Stomach (tissue), 9 donors: ENCODE results near the gene ZNF212. TPM values are rescaled to one million over a fixed set of nuclear protein-coding genes. Genes with fewer than 3 reads are reported as not detected.
"Not testable (repeated sequence)": the region's sequence is repeated elsewhere in the genome, so short reads cannot be mapped to it uniquely, and the experiment has no call there.

Experiments used
- DNase-seq, 2 donors: peaks; one replicate each; pipeline versions ENCODE4 v3.0.0 to v3.0.0-alpha.2; 2013 to 2019
- H3K27ac ChIP-seq, 5 donors: fragments of 200-600 bp in 4 of 5; sonication (generic) in 4 of 5; one replicate each; pipeline ENCODE4 v1.5.1; 2013 to 2019; ENCODE audit warnings: mild to moderate bottlenecking in 1 of 5, moderate library complexity in 1 of 5
- H3K27me3 ChIP-seq, 3 donors: fragments of 200-600 bp; sonication (generic); one replicate each; pipeline ENCODE4 v1.5.1; 2017 to 2019; ENCODE audit warnings: mixed run types in 1 of 3
- H3K36me3 ChIP-seq, 4 donors: fragments of 200-600 bp; sonication (generic); 1 replicate in 3 of 4; 2 replicates in 1 of 4; pipeline ENCODE4 v1.5.1; 2016 to 2019
- H3K4me1 ChIP-seq, 4 donors: fragments of 200-600 bp; sonication (generic); one replicate each; pipeline ENCODE4 v1.5.1; 2016 to 2019
- H3K4me3 ChIP-seq, 4 donors: fragments of 200-600 bp; sonication (generic) in 3 of 4; one replicate each; pipeline ENCODE4 v1.5.1; 2016 to 2019; ENCODE audit warnings: mild to moderate bottlenecking in 1 of 4
- H3K9me3 ChIP-seq, 4 donors: fragments of 200-600 bp; sonication (generic); one replicate each; pipeline ENCODE4 v1.5.1; 2016 to 2019
- EP300 ChIP-seq: sonication (generic); formaldehyde crosslinking; IDR thresholded peaks from one replicate; pipeline ENCODE4 v1.6.1; 2017; ENCODE audit warnings: antibody characterized with exemption
- POLR2A ChIP-seq, 4 donors: fragments of 450-650 bp; IDR thresholded peaks; one replicate each; pipeline ENCODE4 v1.6.1; 2016; ENCODE audit warnings: antibody characterized with exemption in 4 of 4, control low read depth in 2 of 4, mild to moderate bottlenecking in 1 of 4, moderate library complexity in 1 of 4
- POLR2AphosphoS5 ChIP-seq, 3 donors: sonication (generic); formaldehyde crosslinking; IDR thresholded peaks; one replicate each; pipeline ENCODE4 v1.6.1; 2016; ENCODE audit warnings: antibody characterized with exemption in 3 of 3
- WGBS, 5 donors: extraction: QIAGEN DNeasy Blood & Tissue Kit in 3 of 5; methylation state at CpG; one replicate each; pipeline versions ENCODE4 v1.1.5 to v1.1.7; 2013 to 2018; 5-methylcytosine and 5-hydroxymethylcytosine counted together
- intact Hi-C: fragments of 100-400 bp; cut with DNase I; formaldehyde crosslinking; loops from one replicate; pipeline ENCODE4 v1.15.1; 2023; ENCODE audit warnings: low total_unique reads
- polyA plus RNA-seq, 3 donors: library from polyadenylated mRNA; stranded (reverse); fragments of 200-250 nt; gene quantifications; one replicate each; pipeline ENCODE4 v1.2.3, GENCODE V29; 2013
- total RNA-seq, 5 donors: library from RNA; depleted of rRNA; stranded (reverse); fragments of >200 nt; gene quantifications; one replicate each; pipeline versions ENCODE4 v1.1.0 to v1.2.3, GENCODE V29; 2014 to 2016
- TF ChIP-seq, protein P1 (sequence below), 7 experiments: fragments of 450-650 bp in 4 of 7; fragments of 200-600 bp in 3 of 7; sonication (generic) in 3 of 7; IDR thresholded peaks; one replicate each; pipeline ENCODE4 v1.5.1; 2016 to 2019; ENCODE audit warnings: antibody characterized with exemption in 7 of 7, control low read depth in 2 of 7, mild to moderate bottlenecking in 1 of 7
- donor health status: healthy with polysubstance abuse.
- donor health status: Bipolar disorder and iron deficiency.
- donor health status: healthy.

Gene ZNF212
- total and polyA plus RNA-seq, 8 donors: 2.9 to 42.9 (median 6.4) TPM

- no peaks in the 10 kb centered on the region for H3K9me3 ChIP-seq
Measured at GRCh38 chr7:149225656-149226055, 13.8 kb upstream of the ZNF212 start.

DNA sequence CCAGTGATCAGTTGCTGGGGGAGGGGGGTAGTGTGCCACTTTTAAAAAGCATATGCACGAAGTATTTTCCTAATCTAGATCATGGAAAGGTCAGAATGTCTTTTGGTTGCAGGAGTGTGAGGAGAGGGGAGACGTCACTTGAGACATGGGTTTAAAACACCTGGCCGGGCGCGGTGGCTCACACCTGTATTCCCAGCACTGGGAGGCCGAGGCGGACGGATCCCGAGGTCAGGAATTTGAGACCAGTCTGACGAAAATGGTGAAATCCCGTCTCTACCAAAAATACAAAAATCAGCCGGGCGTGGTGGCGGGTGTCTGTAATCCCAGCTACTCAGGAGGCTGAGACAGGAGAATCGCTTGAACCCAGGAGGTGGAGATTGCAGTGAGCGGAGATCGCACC, 13.1 kb upstream of the ZNF212 start:
- H3K36me3 ChIP-seq: peaks cover 23 to 48% (median 47%) of the 10 kb centered on the region in 4 donors
- WGBS, 5 donors: 90 to 95% (median 93%) methylated on average over 12 to 17 of the region's 17 CpGs
- intact Hi-C loops, H3K27me3 ChIP-seq, H3K27ac ChIP-seq, DNase-seq, H3K4me1 ChIP-seq, H3K9me3 ChIP-seq, H3K4me3 ChIP-seq: not testable (repeated sequence)

More at GRCh38 chr7:149225656-149226055, 13.8 kb upstream of the ZNF212 start:
- H3K4me3 ChIP-seq: no peak overlapping the region
- DNase-seq: no peak
- no peak overlapping the region for H3K27ac ChIP-seq
- peaks cover 30 to 55% (median 54%) of the 10 kb centered on the region in 4 donors for H3K36me3 ChIP-seq
- WGBS, 5 donors: 92 to 96% (median 96%) methylated on average over 12 to 22 of the region's 22 CpGs
- no peaks in the 10 kb centered on the region for H3K27me3 ChIP-seq
- TF ChIP-seq, protein P1, sequence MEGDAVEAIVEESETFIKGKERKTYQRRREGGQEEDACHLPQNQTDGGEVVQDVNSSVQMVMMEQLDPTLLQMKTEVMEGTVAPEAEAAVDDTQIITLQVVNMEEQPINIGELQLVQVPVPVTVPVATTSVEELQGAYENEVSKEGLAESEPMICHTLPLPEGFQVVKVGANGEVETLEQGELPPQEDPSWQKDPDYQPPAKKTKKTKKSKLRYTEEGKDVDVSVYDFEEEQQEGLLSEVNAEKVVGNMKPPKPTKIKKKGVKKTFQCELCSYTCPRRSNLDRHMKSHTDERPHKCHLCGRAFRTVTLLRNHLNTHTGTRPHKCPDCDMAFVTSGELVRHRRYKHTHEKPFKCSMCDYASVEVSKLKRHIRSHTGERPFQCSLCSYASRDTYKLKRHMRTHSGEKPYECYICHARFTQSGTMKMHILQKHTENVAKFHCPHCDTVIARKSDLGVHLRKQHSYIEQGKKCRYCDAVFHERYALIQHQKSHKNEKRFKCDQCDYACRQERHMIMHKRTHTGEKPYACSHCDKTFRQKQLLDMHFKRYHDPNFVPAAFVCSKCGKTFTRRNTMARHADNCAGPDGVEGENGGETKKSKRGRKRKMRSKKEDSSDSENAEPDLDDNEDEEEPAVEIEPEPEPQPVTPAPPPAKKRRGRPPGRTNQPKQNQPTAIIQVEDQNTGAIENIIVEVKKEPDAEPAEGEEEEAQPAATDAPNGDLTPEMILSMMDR (IDR thresholded peaks at IDR 0.05): no peak
- TF ChIP-seq POLR2AphosphoS5 (IDR thresholded peaks at IDR 0.05): no peak
- TF ChIP-seq EP300: no peak
- no peaks in the 10 kb centered on the region for H3K4me1 ChIP-seq
- intact Hi-C loops: no loop called here

- Histone ChIP-seq H3K4me3 (no peak overlapping the region), H3K4me1 (no peaks in the 10 kb centered on the region), H3K36me3 (peaks cover 20 to 42% (median 41%) of the 10 kb centered on the region in 4 donors), H3K27me3 (no peaks in the 10 kb centered on the region), H3K27ac (no peak overlapping the region), H3K9me3 (no peaks in the 10 kb centered on the region)
- 68 to 98% (median 87%) methylated on average over 6 of the region's 6 CpGs for WGBS, 5 donors
- intact Hi-C loops: no loop called here
- TF ChIP-seq EP300: no peak
- TF ChIP-seq, protein P1 (IDR thresholded peaks at IDR 0.05): no peak
- TF ChIP-seq POLR2AphosphoS5 (IDR thresholded peaks at IDR 0.05): no peak
- no peak for DNase-seq
Measured at GRCh38 chr7:149226840-149227494, 12.5 kb upstream of the ZNF212 start.

GRCh38 chr7:149228831-149229471, 10.5 kb upstream of the ZNF212 start:
- intact Hi-C loops: no loop called here
- Histone ChIP-seq H3K27me3 (no peaks in the 10 kb centered on the region), H3K27ac (no peak overlapping the region), H3K36me3 (peaks cover 14 to 22% (median 21%) of the 10 kb centered on the region in 4 donors), H3K4me3 (no peak overlapping the region), H3K9me3 (no peaks in the 10 kb centered on the region), H3K4me1 (no peaks in the 10 kb centered on the region)
- 50 to 64% (median 58%) methylated on average over 7 of the region's 7 CpGs for WGBS, 5 donors
- TF ChIP-seq EP300: no peak
- TF ChIP-seq POLR2AphosphoS5 (IDR thresholded peaks at IDR 0.05): no peak
- TF ChIP-seq, protein P1 (IDR thresholded peaks at IDR 0.05): no peak
- no peak for TF ChIP-seq POLR2A (IDR thresholded peaks at IDR 0.05)
- no peak for DNase-seq

GRCh38 chr7:149229526-149229925, 9.9 kb upstream of the ZNF212 start:
- 52 to 65% (median 56%) methylated on average over 6 of the region's 6 CpGs for WGBS, 5 donors
- intact Hi-C loops: no loop called here
- no peaks in the 10 kb centered on the region for H3K27me3 ChIP-seq
- DNase-seq: no peak
- H3K4me3 ChIP-seq: no peak overlapping the region
- TF ChIP-seq, protein P1 (IDR thresholded peaks at IDR 0.05): no peak
- TF ChIP-seq POLR2AphosphoS5 (IDR thresholded peaks at IDR 0.05) (no peak), POLR2A (IDR thresholded peaks at IDR 0.05) (no peak), EP300 (no peak)
- H3K4me1 ChIP-seq: no peaks in the 10 kb centered on the region
- H3K36me3 ChIP-seq: peaks cover 9 to 17% (median 15%) of the 10 kb centered on the region in 4 donors
- H3K27ac ChIP-seq: no peak overlapping the region
- H3K9me3 ChIP-seq: no peaks in the 10 kb centered on the region
